Measurements from ENCODE around the gene C16orf78.

C16orf78 gene

DNA sequence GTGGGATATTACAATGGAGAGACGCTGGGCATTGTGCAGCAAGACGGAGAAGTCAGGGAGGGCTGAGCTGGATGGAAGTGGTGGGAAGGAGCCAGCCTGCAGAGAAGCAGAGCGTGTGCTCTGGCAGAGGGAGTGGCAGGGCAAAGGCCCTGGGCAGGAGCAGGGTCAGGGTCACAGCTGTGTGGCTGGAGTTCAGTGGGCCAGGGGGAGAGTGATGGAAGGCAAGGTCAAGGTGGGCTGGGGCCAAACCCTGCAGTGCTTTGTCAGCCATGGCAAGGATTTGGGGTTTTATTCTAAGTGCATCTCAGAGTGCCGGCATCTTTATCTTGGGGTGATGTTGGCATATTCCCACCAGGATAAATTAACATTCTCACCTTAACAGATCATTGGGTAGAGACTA lies 31.9 kb upstream of the C16orf78 start:
- in situ Hi-C loops (cut with HindIII; ENCODE audit: low sequenced_read_pairs) = no loop called here
- H3K4me3 ChIP-seq (ENCODE audit: low read depth, low read length) = no peak overlapping the region
- TF ChIP-seq, protein P1, sequence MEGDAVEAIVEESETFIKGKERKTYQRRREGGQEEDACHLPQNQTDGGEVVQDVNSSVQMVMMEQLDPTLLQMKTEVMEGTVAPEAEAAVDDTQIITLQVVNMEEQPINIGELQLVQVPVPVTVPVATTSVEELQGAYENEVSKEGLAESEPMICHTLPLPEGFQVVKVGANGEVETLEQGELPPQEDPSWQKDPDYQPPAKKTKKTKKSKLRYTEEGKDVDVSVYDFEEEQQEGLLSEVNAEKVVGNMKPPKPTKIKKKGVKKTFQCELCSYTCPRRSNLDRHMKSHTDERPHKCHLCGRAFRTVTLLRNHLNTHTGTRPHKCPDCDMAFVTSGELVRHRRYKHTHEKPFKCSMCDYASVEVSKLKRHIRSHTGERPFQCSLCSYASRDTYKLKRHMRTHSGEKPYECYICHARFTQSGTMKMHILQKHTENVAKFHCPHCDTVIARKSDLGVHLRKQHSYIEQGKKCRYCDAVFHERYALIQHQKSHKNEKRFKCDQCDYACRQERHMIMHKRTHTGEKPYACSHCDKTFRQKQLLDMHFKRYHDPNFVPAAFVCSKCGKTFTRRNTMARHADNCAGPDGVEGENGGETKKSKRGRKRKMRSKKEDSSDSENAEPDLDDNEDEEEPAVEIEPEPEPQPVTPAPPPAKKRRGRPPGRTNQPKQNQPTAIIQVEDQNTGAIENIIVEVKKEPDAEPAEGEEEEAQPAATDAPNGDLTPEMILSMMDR (IDR thresholded peaks at IDR 0.05; ENCODE audit: low read depth, low read length) = no peak
- no peak for DNase-seq (ENCODE audit: low read depth, low spot score)

GRCh38 chr16:49342336-49343265 lies 31.0 kb upstream of the C16orf78 start:
- in situ Hi-C loops (cut with HindIII; ENCODE audit: low sequenced_read_pairs) = no loop called here
- no peak for DNase-seq (ENCODE audit: low read depth, low spot score)
- TF ChIP-seq, protein P1 (IDR thresholded peaks at IDR 0.05; ENCODE audit: low read depth, low read length) = no peak

DNA sequence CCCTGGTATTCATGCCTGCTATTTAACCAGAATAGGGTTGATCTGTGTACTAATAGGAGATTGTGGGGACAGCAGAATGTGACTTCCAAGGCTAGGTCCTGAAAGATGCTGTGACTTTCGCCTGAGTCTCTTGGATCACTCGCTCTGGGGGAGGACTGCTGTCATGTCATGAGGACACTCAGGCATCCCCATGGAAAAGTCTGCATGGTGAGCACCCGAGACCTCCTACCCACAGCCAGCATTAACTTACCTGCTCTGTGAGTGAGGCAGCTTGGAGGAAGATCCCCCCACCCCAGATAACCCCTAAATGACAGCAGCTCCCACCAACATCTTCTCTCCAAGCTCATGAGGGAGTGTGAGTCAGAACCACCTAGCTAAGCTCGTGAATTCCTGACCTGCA lies 30.3 kb upstream of the C16orf78 start:
- TF ChIP-seq, protein P1 (IDR thresholded peaks at IDR 0.05; ENCODE audit: low read depth, low read length) = no peak
- DNase-seq (ENCODE audit: low read depth, low spot score) = no peak
- in situ Hi-C loops (cut with HindIII; ENCODE audit: low sequenced_read_pairs) = no loop called here
- H3K4me3 ChIP-seq (ENCODE audit: low read depth, low read length) = no peak overlapping the region

More at GRCh38 chr16:49342336-49343265, 31.0 kb upstream of the C16orf78 start:
- H3K4me3 ChIP-seq (ENCODE audit: low read depth, low read length) = no peak overlapping the region

DNA sequence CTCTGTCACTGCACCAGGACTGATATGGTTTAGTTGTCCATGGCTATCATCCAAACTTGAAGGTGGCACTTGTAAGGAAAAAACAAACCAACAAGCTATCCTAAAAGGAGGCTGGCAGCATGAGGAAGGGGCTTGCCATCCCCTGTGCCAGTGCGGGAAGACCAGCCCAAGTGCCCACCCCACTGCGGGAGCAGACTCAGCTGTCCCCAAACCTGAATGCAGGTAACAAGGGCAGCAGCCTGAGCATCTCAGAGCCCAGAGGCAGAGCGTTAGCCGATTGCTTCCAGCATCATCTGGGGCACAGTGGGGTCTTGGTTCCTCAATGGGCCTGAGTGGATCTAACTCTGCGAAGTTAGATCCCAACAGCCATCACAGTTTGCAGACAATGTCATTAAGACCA lies 29.2 kb upstream of the C16orf78 start:
- in situ Hi-C loops (cut with HindIII; ENCODE audit: low sequenced_read_pairs) = no loop called here
- TF ChIP-seq, protein P1 (IDR thresholded peaks at IDR 0.05; ENCODE audit: low read depth, low read length) = no peak

DNA sequence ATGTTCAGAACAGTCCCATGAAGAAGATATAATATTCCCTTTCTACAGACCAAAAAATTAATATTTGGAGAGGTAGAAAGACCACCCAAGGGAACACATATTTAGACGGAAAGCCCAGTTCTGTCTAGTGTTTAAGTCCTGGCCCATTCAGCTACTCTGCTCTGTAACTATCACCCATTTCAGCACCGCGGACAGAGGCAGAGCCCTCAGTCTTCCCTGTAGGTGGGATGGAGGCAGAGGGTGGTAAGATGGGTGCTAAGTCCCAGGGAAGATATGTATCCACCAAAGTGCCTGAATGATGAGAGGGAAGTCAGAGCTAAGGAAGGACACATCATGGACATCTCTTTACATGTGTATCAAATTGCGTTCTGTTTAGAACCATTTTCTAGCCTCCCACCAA lies 27.8 kb upstream of the C16orf78 start:
- no peak overlapping the region for H3K4me3 ChIP-seq (ENCODE audit: low read depth, low read length)
- in situ Hi-C loops (cut with HindIII; ENCODE audit: low sequenced_read_pairs) = no loop called here
- DNase-seq (ENCODE audit: low read depth, low spot score) = no peak
- TF ChIP-seq, protein P1 (IDR thresholded peaks at IDR 0.05; ENCODE audit: low read depth, low read length) = no peak

More for the DNA sequence above, 29.2 kb upstream of the C16orf78 start:
- H3K4me3 ChIP-seq (ENCODE audit: low read depth, low read length) = no peak overlapping the region
- no peak for DNase-seq (ENCODE audit: low read depth, low spot score)

GRCh38 chr16:49346459-49346858 lies 27.1 kb upstream of the C16orf78 start:
- in situ Hi-C loops (cut with HindIII; ENCODE audit: low sequenced_read_pairs) = no loop called here
- DNase-seq (ENCODE audit: low read depth, low spot score) = no peak
- no peak overlapping the region for H3K4me3 ChIP-seq (ENCODE audit: low read depth, low read length)
- TF ChIP-seq, protein P1 (IDR thresholded peaks at IDR 0.05; ENCODE audit: low read depth, low read length) = no peak

Data from astrocyte of the spinal cord (primary cell).